ENCODE measurements around the gene RAB20.
"Not testable (repeated sequence)": the region's sequence is repeated elsewhere in the genome, so short reads cannot be mapped to it uniquely, and the experiment has no call there.

RAB20 gene

DNA sequence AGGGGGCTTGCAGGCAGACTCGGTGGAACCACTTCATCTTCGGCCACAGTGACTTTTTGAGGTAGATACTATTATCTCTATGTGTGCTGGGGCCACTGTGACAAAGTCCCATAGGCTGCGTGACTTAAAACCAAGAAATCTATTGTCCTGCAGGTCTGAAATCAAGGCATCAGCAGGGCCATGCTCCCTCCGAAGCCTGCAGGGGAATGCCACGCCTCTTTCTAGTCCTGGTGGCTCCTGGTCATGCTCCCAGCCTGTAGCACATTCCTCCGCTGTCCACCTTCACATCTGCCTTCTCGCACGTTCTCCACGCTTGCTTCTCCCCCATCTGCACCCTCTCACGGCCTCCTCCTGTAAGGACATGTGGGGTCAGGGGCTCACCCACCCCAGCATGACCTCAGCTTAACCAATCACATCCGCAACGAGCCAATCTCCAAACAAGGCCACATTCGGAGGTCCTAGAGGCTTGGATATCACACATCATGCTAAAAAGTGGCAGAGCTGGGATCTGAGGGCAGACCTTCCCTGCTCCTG lies 21.0 kb upstream of the RAB20 start:
- peaks cover 44% of the 10 kb centered on the region for H3K27me3 Mint-ChIP-seq
- no peak for DNase-seq
- no peaks in the 10 kb centered on the region for H3K4me1 Mint-ChIP-seq (ENCODE audit: low read depth)
- H3K36me3 Mint-ChIP-seq (ENCODE audit: low read depth) = no peaks in the 10 kb centered on the region
- H3K4me3 Mint-ChIP-seq = no peak overlapping the region
- H3K9me3 Mint-ChIP-seq = no peaks in the 10 kb centered on the region
- H3K27ac Mint-ChIP-seq = no peak overlapping the region

DNA sequence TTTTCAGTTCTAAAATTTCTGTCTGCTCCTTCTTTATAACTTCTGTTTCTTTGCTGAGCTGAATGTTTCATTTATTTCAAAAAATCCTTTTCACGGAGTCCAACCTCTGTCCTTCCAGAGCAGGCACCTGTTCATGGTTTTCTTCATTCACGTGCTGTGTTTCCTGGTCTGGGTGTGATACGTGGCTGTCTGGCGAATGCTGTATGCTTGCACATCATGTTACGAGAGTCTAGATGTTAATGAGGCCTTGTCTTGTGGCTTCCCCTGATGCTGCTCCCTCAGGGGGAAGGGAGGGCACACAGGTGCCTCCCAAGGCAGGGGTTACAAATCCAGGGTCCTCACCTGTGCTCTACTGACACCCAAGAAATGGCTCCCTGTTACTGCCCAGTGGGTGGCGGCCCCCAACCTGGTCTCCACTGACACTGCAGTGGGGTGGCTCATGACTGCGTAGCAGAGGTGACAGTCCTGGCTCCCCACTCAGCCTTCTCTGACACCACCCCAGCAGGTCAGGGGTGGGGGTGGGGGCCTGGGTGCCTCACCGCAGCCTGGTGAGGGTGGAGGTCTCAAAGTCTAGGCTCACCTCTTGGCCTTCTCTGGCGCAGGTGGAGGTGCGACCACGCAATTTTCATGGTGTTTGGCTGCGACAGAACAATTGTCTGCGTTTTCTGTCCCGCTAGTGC lies 20.1 kb upstream of the RAB20 start:
- no peak for DNase-seq
- H3K4me3 Mint-ChIP-seq = no peak overlapping the region
- no peaks in the 10 kb centered on the region for H3K9me3 Mint-ChIP-seq
- no peak overlapping the region for H3K27ac Mint-ChIP-seq
- H3K27me3 Mint-ChIP-seq = peaks cover 52% of the 10 kb centered on the region
- H3K36me3 Mint-ChIP-seq (ENCODE audit: low read depth) = no peaks in the 10 kb centered on the region
- H3K4me1 Mint-ChIP-seq (ENCODE audit: low read depth) = no peaks in the 10 kb centered on the region

DNA sequence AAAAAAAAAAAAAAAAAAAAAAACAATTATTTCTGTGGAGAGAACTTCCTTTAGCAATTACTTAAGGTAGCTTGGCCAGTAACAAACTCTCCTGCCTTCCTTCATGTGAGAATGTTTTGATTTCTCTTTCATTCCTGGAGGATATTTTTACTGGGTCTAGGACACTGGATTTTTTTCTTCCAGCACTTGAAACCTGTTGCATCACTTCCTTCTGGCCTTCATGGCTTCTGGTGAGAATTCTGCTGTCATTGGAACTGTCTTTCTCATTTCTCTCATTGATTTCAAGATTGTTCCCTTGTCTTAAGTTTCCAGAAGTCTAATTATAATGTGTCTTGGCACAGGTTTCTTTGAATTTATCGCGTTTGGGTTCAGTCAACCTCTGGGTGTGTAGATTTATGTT lies 19.3 kb upstream of the RAB20 start:
- Mint-ChIP-seq H3K27me3 (peaks cover 52% of the 10 kb centered on the region), H3K27ac (no peak overlapping the region), H3K9me3 (no peaks in the 10 kb centered on the region), H3K4me3 (no peak overlapping the region), H3K36me3 (ENCODE audit: low read depth) (no peaks in the 10 kb centered on the region), H3K4me1 (ENCODE audit: low read depth) (peaks cover 5% of the 10 kb centered on the region)
- DNase-seq = no peak

DNA sequence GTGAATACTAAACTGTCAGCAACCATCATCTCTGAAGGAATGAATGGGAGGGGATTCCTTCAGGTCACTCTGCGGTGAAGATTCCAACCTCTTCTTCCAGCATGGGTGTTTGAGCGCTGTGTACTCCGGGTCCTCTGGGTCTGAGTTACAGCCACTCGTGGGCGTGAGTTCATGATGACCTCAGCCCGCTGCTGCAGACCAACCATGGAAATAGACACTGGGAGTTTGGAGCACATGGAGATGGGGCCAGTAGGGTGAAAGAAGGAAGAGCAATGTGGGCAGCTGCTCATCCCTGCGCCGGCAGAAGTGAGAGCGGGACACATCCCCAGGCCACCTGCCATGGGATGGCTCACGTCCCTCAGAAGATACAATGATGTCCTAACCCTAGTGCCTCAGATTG lies 16.8 kb upstream of the RAB20 start:
- H3K4me1 Mint-ChIP-seq (ENCODE audit: low read depth) = peaks cover 13% of the 10 kb centered on the region
- H3K9me3 Mint-ChIP-seq = no peaks in the 10 kb centered on the region
- peaks cover 68% of the 10 kb centered on the region for H3K27me3 Mint-ChIP-seq
- H3K27ac Mint-ChIP-seq = no peak overlapping the region
- no peak overlapping the region for H3K4me3 Mint-ChIP-seq
- no peaks in the 10 kb centered on the region for H3K36me3 Mint-ChIP-seq (ENCODE audit: low read depth)
- DNase-seq = no peak

DNA sequence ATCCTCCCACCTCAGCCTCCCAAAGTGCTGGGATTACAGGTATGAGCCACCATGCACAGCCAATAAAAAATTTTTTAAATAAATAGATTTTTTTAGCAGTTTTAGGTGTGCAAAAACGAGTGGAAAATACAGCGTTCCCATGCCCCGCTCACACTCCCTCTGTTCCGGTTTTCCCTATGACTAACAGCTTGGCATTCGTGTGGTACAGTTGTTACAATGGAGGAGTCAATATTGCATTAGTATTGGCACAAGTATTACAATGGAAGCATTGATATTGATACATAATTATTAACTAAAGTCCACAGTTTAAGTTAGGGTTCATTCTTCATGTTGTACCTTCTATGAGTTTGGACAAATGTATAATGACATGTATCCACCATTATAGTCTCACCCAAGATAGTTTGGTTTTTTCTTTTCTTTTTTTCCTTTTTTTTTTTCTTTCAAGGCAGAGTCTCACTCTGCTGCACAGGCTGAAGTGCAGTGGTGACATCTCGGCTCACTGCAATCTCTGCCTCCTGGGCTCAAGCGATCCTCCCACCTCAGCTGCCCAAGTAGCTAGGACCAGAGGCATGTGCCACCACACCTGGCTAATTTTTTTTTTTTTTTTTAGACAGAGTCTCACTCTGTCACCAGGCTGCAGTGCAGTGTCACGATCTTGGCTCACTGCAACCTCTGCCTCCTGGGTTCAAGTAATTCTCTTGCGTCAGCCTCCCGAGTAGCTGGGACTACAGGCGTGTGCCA lies 15.4 kb upstream of the RAB20 start:
- Mint-ChIP-seq H3K4me3 (no peak overlapping the region), H3K27me3 (peaks cover 75% of the 10 kb centered on the region), H3K9me3 (no peaks in the 10 kb centered on the region), H3K4me1 (ENCODE audit: low read depth) (peaks cover 13% of the 10 kb centered on the region), H3K36me3 (ENCODE audit: low read depth) (no peaks in the 10 kb centered on the region), H3K27ac (no peak overlapping the region)
- DNase-seq = no peak

DNA sequence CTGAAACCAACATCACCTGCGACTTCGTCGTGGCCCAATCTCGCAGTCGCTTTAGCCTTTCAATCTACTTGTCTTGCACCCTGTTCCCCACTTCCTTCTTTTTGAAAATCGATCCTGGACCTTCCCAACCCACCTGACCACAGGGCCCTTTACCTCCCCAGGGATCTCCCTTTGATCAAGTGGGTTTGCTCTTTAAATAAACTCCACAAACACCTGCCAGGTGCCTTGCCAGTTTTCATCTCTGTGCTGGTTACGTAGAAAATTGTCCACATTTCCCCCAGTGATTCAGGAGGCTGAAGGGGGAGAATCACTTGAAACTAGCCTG lies 14.5 kb upstream of the RAB20 start:
- Mint-ChIP-seq H3K9me3 (no peaks in the 10 kb centered on the region), H3K27ac (no peak overlapping the region), H3K4me3 (no peak overlapping the region), H3K27me3 (peaks cover 73% of the 10 kb centered on the region), H3K36me3 (ENCODE audit: low read depth) (no peaks in the 10 kb centered on the region), H3K4me1 (ENCODE audit: low read depth) (peaks cover 13% of the 10 kb centered on the region)
- DNase-seq = no peak

DNA sequence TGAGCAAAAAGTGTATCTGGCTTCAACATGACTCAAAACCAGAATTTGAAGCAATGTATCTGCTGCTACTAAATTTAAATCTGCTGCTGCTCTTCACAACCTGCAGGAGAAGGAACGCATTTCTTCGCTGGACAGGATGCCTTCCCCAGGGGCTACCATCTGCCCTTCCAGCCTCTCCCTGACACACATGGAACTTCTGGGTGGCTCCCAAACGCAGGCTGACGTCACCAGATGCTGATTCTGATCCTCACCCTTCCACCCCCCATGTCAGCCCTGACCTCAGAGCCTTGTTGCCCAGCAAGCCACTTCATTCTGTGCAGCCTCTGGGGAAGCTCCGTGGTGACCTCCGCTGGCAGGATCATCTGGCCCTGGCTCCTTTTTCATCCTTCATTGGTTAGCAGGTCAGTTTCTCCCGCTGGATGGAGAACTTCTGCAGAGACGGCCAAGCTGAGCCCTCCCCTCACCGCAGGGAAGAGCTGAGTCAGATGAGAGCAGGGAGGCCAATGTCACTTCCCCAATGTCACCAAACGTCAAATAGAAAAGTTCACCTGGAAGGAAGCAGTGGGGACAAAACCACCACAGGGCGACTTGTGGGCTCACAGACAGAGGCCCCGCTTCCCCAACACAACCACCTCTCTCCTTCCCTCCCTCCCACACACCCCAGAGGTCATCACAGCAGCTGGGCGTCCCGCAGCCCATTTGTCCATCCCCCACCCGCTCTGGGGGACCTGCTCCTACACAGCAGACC lies 14.0 kb upstream of the RAB20 start:
- no peak for DNase-seq
- Mint-ChIP-seq H3K4me1 (ENCODE audit: low read depth) (peaks cover 13% of the 10 kb centered on the region), H3K27me3 (peaks cover 70% of the 10 kb centered on the region), H3K9me3 (no peaks in the 10 kb centered on the region), H3K27ac (no peak overlapping the region), H3K4me3 (no peak overlapping the region), H3K36me3 (ENCODE audit: low read depth) (no peaks in the 10 kb centered on the region)

DNA sequence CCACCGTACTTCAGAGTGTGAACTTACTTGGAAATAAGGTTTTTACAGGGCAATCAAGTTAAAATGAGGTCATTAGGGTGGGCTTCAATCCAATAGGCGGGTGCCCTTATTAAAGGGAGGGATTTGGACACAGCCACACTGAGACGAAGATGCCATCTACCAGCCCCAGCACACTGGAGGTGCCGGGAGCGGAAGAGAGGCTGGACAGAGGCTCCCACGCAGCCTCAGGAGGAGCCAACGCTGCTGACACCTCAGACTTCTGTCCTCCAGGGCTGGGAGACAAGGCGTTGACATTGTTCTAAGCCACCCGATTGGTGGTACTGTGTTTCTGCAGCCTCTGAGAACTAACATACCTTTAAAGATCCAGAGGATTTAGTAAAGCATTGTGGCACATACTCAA lies 12.6 kb upstream of the RAB20 start:
- no peak for DNase-seq
- Mint-ChIP-seq H3K36me3 (ENCODE audit: low read depth) (no peaks in the 10 kb centered on the region), H3K4me3 (no peak overlapping the region), H3K9me3 (no peaks in the 10 kb centered on the region), H3K27ac (no peak overlapping the region), H3K27me3 (peaks cover 68% of the 10 kb centered on the region), H3K4me1 (ENCODE audit: low read depth) (peaks cover 13% of the 10 kb centered on the region)

DNA sequence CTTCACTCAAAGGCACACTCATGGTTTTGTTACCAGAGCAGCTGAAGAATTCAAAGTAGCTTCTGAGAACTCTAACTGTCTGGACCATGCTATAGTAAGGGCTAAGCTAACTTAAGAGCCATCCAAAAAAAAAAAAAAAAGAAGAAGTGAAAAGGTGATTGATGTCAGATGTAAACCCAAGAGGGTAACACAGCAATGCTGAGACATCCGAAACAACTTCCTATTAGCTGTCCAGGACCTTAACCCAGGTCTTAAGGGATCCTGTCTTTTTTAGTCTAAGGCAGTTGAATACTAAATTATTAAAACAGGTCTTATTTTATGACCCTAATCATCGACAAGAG lies 11.2 kb upstream of the RAB20 start:
- Mint-ChIP-seq H3K27me3 (peaks cover 59% of the 10 kb centered on the region), H3K36me3 (ENCODE audit: low read depth) (no peaks in the 10 kb centered on the region), H3K4me3 (no peak overlapping the region), H3K27ac (no peak overlapping the region), H3K9me3 (no peaks in the 10 kb centered on the region), H3K4me1 (ENCODE audit: low read depth) (peaks cover 13% of the 10 kb centered on the region)
- no peak for DNase-seq

DNA sequence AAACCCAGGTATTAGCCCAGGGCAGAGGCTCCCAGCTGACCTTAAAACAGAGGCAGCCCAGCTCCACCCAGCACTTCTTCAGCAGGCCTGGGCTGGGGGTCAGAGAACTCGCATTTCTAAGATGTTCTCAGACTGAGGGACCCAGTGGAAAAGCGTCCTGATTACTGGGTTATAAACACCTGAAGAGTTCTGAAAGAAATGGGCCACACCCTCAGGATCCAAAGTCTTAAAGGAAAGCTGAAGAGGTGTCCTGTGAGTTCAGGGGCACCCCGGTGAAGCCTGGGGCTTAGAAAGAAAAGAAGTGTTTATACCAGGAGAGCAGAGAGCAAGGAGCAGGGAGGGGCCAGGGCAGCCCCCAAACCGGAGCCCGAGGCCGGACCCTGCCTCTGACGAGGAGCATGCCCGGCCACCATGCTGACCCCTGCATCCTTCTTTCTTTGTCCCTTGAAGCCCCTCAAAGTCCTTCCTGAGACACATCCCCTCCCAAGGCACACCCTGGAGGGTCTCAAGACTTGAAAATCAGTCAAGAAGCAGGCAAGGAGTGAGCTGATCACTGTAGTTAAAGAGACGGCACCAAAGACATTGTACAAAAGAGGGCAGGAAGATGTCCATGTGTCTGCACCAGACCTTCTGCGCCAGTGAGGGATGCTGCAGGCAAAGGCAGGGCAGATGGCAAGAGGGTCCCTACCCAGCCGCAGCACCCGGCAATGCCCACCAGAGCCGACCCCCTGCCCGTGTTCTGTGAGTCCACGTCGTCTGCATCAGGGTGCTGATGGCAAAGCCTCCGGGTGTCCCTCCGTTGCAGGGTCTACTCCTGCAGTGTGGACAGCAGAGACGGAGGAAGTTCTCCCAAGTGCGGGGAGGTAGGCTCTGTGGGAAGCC lies 10.6 kb upstream of the RAB20 start:
- Mint-ChIP-seq H3K4me3 (no peak overlapping the region), H3K4me1 (ENCODE audit: low read depth) (peaks cover 13% of the 10 kb centered on the region), H3K27ac (no peak overlapping the region), H3K36me3 (ENCODE audit: low read depth) (no peaks in the 10 kb centered on the region), H3K27me3 (peaks cover 58% of the 10 kb centered on the region), H3K9me3 (no peaks in the 10 kb centered on the region)
- DNase-seq = no peak

DNA sequence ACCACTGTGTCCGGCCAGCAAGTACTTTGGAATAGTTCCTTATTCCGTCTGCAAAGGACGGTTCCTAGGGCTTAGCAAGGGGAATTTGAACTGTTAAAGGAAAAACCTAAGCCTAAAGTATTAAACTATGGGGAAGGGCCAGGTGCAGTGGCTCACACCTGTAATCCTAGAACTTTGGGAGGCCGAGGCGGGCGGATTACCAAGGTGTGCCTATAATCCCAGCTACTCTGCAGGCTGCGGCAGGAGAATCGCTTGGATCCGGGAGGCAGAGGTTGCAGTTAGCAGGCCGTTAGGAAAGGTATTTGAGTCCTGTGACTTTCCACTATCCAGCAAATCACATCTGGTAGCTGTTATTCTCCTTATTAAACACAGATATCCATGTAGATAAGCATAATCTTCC lies 9.4 kb upstream of the RAB20 start:
- Mint-ChIP-seq H3K4me3 (no peak overlapping the region), H3K27ac (no peak overlapping the region), H3K27me3 (peaks cover 49% of the 10 kb centered on the region), H3K4me1 (ENCODE audit: low read depth) (peaks cover 9% of the 10 kb centered on the region), H3K36me3 (ENCODE audit: low read depth) (no peaks in the 10 kb centered on the region), H3K9me3 (no peaks in the 10 kb centered on the region)
- DNase-seq = no peak

DNA sequence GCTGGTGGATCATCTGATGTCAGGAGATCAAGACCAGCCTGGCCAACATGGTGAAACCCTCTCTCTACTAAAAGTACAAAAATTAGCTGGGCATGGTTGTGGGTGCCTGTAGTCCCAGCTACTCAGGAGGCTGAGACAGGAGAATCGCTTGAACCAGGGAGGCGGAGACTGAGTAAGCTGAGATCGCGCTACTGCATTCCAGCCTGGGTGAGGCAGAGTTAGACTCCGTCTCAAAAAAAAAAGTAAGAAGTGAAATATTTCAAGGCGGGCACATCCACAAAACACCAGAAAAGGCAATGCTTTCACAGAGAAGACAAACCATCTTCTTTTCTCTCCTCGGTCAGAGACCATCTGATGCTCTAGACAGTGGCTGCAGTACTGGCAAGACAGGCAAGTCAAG lies 8.4 kb upstream of the RAB20 start:
- H3K4me3 Mint-ChIP-seq; H3K27ac Mint-ChIP-seq; H3K36me3 Mint-ChIP-seq (ENCODE audit: low read depth); H3K4me1 Mint-ChIP-seq (ENCODE audit: low read depth); DNase-seq; H3K9me3 Mint-ChIP-seq: not testable (repeated sequence)
- H3K27me3 Mint-ChIP-seq = peaks cover 44% of the 10 kb centered on the region

DNA sequence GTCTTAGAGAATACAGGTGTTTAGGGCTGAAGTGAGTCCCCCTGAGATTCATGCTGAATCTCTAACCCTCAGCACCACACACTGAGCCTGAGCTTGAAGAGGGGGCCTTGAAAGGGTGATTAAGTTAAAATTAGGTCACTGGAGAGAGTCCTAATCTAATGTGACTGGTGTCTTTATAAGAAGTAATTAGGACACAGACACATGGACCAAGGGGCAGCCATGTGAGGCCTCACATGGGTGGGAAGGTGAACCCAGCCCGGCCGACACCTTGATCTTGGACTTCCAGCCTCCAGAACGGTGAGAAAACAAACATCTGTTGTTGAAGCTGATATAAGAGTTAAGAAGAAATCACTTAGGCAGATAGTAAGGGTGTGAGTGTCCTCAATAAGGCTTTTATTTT lies 7.1 kb upstream of the RAB20 start:
- H3K4me3 Mint-ChIP-seq = no peak overlapping the region
- peaks cover 1% of the 10 kb centered on the region for H3K4me1 Mint-ChIP-seq (ENCODE audit: low read depth)
- DNase-seq = no peak
- H3K36me3 Mint-ChIP-seq (ENCODE audit: low read depth) = no peaks in the 10 kb centered on the region
- H3K27me3 Mint-ChIP-seq = peaks cover 40% of the 10 kb centered on the region
- no peaks in the 10 kb centered on the region for H3K9me3 Mint-ChIP-seq
- no peak overlapping the region for H3K27ac Mint-ChIP-seq

DNA sequence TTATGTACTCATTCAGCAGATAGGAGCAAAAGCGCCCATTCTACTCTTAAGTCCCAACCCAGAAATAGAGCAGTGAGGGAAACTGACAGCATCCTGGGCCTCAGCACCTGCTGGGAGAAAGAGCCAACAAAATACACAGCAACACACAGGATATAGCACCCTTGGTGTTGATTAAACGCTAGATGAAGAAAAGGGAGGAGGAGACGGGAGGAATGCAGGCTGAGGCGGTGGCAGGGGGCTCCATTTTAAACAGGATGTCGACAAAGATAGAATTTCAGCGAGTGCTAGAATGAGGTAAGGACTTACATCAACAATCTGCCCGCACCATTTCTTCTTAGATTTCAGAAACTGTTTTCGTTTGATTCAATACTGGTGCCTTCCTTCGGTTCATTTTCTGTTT lies 4.6 kb upstream of the RAB20 start:
- H3K36me3 Mint-ChIP-seq (ENCODE audit: low read depth) = peaks cover 2% of the 10 kb centered on the region
- H3K27me3 Mint-ChIP-seq = peaks cover 29% of the 10 kb centered on the region
- H3K4me1 Mint-ChIP-seq (ENCODE audit: low read depth) = peaks cover 11% of the 10 kb centered on the region
- H3K9me3 Mint-ChIP-seq = no peaks in the 10 kb centered on the region
- no peak overlapping the region for H3K4me3 Mint-ChIP-seq
- no peak for DNase-seq
- H3K27ac Mint-ChIP-seq = no peak overlapping the region
